Parathyroid adenoma (tissue), 2 donors: ENCODE data around the gene MTSS2.

Experiments
- H2AFZ ChIP-seq: fragments of 300-600 bp; sonication (generic); one replicate; pipeline ENCODE4 v1.7.0; 2017; ENCODE audit warnings: antibody characterized with exemption, mild to moderate bottlenecking
- H3K27ac ChIP-seq: fragments of 300-600 bp; sonication (generic); one replicate; pipeline ENCODE4 v1.7.0; 2017
- H3K27me3 ChIP-seq: fragments of 300-600 bp; sonication (generic); one replicate; pipeline ENCODE4 v1.7.0; 2017; ENCODE audit warnings: low read length; ENCODE audit not compliant: control insufficient read depth, insufficient read depth
- H3K36me3 ChIP-seq: fragments of 300-600 bp; sonication (generic); one replicate; pipeline ENCODE4 v1.7.0; 2017; ENCODE audit warnings: low read length; ENCODE audit not compliant: control insufficient read depth, insufficient read depth
- H3K4me1 ChIP-seq: fragments of 300-600 bp; sonication (generic); one replicate; pipeline ENCODE4 v1.7.0; 2017; ENCODE audit warnings: control low read depth
- H3K4me2 ChIP-seq: fragments of 300-600 bp; sonication (generic); one replicate; pipeline ENCODE4 v1.7.0; 2017; ENCODE audit warnings: low read length
- H3K4me3 ChIP-seq: fragments of 300-600 bp; sonication (generic); one replicate; pipeline ENCODE4 v1.7.0; 2017; ENCODE audit warnings: low read depth, low read length
- H3K79me2 ChIP-seq: fragments of 300-600 bp; sonication (generic); one replicate; pipeline ENCODE4 v1.7.0; 2017; ENCODE audit warnings: control low read depth
- H3K9ac ChIP-seq: fragments of 300-600 bp; sonication (generic); one replicate; pipeline ENCODE4 v1.7.0; 2017; ENCODE audit warnings: mild to moderate bottlenecking
- H3K9me3 ChIP-seq: fragments of 300-600 bp; sonication (generic); one replicate; pipeline ENCODE4 v1.7.0; 2017; ENCODE audit warnings: low read length; ENCODE audit not compliant: control insufficient read depth
- TF ChIP-seq, protein P1 (sequence below): fragments of 300-600 bp; sonication (generic); IDR thresholded peaks from one replicate; pipeline ENCODE4 v1.7.0; 2017; ENCODE audit warnings: antibody characterized with exemption, mild to moderate bottlenecking
- donor health status: primary hyperparathyroidism.

The MTSS2 gene

DNA sequence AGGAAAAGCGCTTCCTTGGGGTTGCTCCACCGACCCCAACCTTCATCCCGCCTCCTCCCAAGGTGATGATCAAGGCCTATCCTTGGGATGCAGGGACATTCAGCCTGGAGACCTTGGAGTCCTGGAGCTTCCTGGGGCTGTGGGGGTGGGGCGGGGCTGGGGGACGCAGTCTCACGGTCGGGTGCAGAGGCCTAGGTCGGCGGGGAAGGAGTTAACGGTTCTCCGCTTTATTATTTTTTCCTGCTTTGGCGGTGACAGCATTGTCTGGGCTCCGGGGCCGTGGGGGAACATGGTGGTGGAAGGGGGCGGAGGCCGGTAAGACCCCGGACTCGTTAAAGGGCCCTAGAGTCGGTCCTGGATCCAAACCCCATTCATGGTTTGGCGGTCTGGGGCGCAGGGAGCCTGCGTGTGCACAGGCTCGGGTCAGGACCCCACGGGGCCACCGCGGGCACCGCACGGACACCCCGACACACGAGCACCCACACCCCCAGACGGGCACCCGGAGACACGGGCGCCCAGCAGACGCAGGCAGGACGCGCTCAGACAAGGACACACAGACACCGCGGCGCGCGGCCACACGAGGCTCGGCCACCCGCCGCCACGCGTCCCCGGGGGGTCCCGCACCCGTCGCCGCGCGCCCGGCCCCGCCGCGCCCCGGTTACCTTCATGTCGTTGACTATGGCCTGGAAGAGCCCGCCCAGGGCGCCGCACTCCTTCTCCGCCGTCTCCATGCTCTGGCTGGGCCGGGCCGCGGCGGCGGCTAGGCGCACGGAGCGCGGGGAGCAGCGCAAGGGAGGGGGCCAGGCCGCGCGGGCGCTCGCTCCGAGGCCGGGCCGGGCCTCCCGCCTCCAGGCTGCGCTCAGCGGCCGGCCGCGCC is 554 bp downstream of the MTSS2 start:
- Histone ChIP-seq H2AFZ (peak overlapping the region; percentile 42), H3K36me3 (no peaks in the 10 kb centered on the region), H3K9me3 (no peaks in the 10 kb centered on the region), H3K27ac (no peak overlapping the region), H3K4me2 (peak overlapping the region; percentile 64), H3K4me1 (peaks cover 21% of the 10 kb centered on the region), H3K4me3 (peak overlapping the region; percentile 67), H3K9ac (peak overlapping the region; percentile 28), H3K79me2 (peaks cover 16% of the 10 kb centered on the region), H3K27me3 (no peaks in the 10 kb centered on the region)
- TF ChIP-seq, protein P1, sequence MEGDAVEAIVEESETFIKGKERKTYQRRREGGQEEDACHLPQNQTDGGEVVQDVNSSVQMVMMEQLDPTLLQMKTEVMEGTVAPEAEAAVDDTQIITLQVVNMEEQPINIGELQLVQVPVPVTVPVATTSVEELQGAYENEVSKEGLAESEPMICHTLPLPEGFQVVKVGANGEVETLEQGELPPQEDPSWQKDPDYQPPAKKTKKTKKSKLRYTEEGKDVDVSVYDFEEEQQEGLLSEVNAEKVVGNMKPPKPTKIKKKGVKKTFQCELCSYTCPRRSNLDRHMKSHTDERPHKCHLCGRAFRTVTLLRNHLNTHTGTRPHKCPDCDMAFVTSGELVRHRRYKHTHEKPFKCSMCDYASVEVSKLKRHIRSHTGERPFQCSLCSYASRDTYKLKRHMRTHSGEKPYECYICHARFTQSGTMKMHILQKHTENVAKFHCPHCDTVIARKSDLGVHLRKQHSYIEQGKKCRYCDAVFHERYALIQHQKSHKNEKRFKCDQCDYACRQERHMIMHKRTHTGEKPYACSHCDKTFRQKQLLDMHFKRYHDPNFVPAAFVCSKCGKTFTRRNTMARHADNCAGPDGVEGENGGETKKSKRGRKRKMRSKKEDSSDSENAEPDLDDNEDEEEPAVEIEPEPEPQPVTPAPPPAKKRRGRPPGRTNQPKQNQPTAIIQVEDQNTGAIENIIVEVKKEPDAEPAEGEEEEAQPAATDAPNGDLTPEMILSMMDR: no peak

DNA sequence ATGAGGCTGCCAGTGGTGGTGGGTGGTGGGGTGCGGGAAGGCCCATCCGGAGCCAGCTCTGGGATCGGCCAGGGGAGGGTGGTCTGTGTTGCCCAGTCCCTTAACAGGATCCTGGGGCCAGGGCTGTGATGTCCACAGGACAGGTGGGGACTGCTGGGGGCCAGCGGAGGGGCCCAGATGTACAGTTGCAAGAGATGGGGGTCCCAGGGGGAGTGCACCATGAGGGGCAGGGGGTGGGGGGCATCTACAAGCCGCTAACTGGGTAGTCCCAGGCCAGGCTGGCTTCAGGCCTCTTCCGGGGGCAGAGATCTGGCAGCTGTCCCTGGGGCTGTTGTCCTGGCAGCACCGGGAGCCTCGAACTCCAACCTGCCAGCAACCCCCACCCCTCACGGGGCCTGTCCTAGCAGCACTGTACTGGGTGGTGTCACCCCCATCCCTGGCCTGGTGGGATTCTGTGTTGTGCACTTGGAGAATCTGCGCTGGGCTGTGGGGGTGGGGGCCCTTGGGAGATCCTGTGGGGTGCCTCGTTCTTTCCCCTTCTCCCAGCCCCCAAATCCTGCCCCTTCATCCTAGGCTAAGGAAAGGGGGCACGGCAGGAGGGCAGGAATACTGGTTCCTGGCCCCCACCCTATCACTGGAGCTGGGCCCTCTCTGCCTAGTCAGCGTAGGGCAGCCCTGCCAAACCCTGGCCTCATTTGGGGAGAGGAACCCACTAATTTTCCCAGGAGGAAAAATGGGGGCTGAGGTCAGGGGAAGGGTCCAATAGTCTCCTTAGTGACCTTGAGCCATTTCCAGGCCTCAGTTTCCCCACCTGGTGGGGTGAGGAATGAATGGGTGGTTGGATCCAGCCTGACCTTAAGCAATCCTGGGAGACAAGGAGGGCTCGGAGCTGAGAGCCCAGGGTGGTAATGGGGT is 1.4 kb downstream of the MTSS2 start:
- TF ChIP-seq, protein P1: no peak
- peak overlapping the region; percentile 67 for H3K4me3 ChIP-seq
- H3K4me2 ChIP-seq: peak overlapping the region; percentile 64
- H2AFZ ChIP-seq: no peak overlapping the region
- H3K4me1 ChIP-seq: peaks cover 21% of the 10 kb centered on the region
- H3K36me3 ChIP-seq: no peaks in the 10 kb centered on the region
- no peaks in the 10 kb centered on the region for H3K9me3 ChIP-seq
- no peaks in the 10 kb centered on the region for H3K27me3 ChIP-seq
- H3K9ac ChIP-seq: no peak overlapping the region
- H3K79me2 ChIP-seq: peaks cover 16% of the 10 kb centered on the region
- H3K27ac ChIP-seq: no peak overlapping the region

DNA sequence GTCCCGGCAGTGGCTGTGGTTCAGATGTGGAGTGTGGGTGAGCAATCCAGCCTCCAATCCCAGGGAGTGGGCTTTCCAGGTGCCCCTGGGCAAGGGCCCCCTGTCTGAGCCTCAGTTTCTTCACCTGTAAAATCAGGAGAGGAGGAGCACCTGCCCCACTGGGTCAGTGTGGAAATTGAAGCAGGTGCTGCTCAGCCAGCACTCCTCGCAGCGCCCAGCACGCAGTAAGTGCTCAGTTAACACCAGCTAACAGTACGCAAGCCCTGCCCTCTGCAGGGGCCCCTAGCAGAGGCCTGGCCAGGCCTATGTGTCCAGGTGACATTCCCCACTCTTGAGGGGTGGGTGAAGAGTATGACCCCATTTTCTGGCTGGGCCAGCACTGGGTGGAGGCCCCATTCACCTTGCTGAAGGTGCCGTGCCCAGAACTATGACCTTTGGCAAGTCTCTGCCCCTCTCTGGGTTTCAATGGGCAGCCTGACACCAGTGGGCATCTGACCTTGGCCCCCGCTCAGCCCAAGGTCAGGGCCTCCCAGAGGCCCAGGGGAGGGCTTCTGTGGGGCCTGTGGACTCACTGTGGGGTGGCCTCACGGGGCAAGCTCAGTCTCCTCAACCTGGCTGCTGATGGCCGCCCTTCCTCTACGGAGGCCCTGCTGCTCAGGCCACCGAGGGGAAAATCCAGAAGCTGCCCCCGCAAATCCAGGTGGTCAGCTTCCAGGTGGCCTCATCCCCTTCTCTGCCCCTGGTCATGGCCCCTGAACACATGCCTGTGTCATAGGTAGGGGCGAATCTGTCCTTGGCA is 2.5 kb downstream of the MTSS2 start:
- H3K27ac ChIP-seq: no peak overlapping the region
- H2AFZ ChIP-seq: no peak overlapping the region
- no peaks in the 10 kb centered on the region for H3K9me3 ChIP-seq
- no peaks in the 10 kb centered on the region for H3K27me3 ChIP-seq
- H3K4me2 ChIP-seq: no peak overlapping the region
- no peaks in the 10 kb centered on the region for H3K36me3 ChIP-seq
- no peak overlapping the region for H3K9ac ChIP-seq
- TF ChIP-seq, protein P1: no peak
- peak overlapping the region; percentile 9 for H3K4me3 ChIP-seq
- peaks cover 16% of the 10 kb centered on the region for H3K79me2 ChIP-seq
- peaks cover 21% of the 10 kb centered on the region for H3K4me1 ChIP-seq

DNA sequence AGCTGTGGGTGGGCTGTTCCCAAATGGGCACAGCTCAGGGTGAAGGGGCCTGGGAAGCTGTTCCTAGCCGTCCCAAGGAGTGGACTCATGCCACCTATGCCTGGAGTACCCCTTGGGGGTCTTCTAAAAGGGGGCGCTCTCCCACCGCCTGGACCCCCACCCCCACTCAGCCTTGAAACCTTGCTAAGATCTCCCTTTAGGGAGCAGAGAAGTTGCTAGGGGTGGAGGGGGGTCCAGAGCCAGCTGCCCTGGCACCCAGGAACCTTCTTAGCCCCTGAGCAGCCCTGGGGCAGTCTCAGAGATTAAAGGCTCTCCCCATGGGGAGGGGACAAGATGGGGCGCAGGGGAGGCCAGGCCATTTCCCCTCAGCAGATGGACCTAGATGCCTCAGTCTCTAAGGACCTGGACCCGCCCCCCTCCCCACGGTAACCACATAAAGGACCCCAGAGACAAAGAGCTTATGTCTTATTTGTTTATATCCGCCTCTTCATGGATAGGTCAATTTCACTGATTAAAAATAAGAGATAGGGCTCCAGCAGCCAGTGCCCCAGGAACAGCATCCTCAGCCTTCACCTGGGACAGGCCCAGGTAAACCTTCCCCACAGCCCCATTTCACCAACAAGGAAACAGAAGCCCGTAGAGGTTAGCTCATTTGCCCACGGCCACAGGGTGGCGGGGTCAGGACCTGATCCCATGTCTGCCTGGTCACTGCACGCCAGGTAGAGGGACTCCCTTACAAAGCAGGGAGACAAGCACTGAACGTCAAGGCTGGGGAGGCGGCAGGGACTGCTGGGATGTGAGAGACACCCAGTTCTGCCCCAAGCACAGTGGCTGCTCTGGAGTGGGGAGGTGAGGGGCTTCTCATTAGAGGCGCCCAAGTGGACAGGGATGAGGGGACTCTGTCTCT is 3.4 kb downstream of the MTSS2 start:
- H3K4me3 ChIP-seq: no peak overlapping the region
- H3K9me3 ChIP-seq: no peaks in the 10 kb centered on the region
- H3K9ac ChIP-seq: no peak overlapping the region
- no peaks in the 10 kb centered on the region for H3K27me3 ChIP-seq
- TF ChIP-seq, protein P1: no peak
- H3K4me2 ChIP-seq: no peak overlapping the region
- H2AFZ ChIP-seq: no peak overlapping the region
- H3K36me3 ChIP-seq: no peaks in the 10 kb centered on the region
- H3K4me1 ChIP-seq: peaks cover 19% of the 10 kb centered on the region
- H3K27ac ChIP-seq: no peak overlapping the region
- peaks cover 16% of the 10 kb centered on the region for H3K79me2 ChIP-seq
